Uterus (tissue), 4 donors: ENCODE measurements around the gene LMOD3. TPM values are rescaled to one million over a fixed set of nuclear protein-coding genes. Genes with fewer than 3 reads are reported as not detected.

Experiments
- DNase-seq, 2 donors: peaks; one replicate each; pipeline ENCODE4 v3.0.0-alpha.2; 2019 to 2020
- H3K27ac ChIP-seq, 2 donors: fragments of 200-600 bp; sonication (generic); 1 replicate in 1 of 2; 2 replicates in 1 of 2; pipeline ENCODE4 v1.5.1; 2016 to 2018
- H3K27me3 ChIP-seq, 2 donors: fragments of 200-600 bp; sonication (generic); one replicate each; pipeline ENCODE4 v1.5.1; 2018 to 2019; ENCODE audit warnings: control low read depth in 1 of 2
- H3K36me3 ChIP-seq, 2 donors: fragments of 200-600 bp; sonication (generic); one replicate each; pipeline ENCODE4 v1.5.1; 2019; ENCODE audit warnings: control low read depth in 1 of 2
- H3K4me1 ChIP-seq, 2 donors: fragments of 200-600 bp; sonication (generic); one replicate each; pipeline ENCODE4 v1.5.1; 2018 to 2019; ENCODE audit warnings: control low read depth in 1 of 2
- H3K4me3 ChIP-seq, 2 donors: fragments of 200-600 bp; sonication (generic); 1 replicate in 1 of 2; 2 replicates in 1 of 2; pipeline ENCODE4 v1.5.1; 2018 to 2019; ENCODE audit warnings: mild to moderate bottlenecking in 1 of 2
- H3K9me3 ChIP-seq, 2 donors: fragments of 200-600 bp; sonication (generic); one replicate each; pipeline ENCODE4 v1.5.1; 2019; ENCODE audit warnings: control low read depth in 1 of 2
- CTCF ChIP-seq, 4 experiments: fragments of 200-600 bp in 2 of 4; fragments of 450-650 bp in 2 of 4; sonication (generic) in 2 of 4; IDR thresholded peaks; one replicate each; pipeline ENCODE4 v1.5.1; 2016 to 2019; ENCODE audit warnings: antibody characterized with exemption in 4 of 4, mild to moderate bottlenecking in 2 of 4, moderate library complexity in 1 of 4
- POLR2A ChIP-seq, 2 donors: fragments of 450-650 bp; IDR thresholded peaks; one replicate each; pipeline ENCODE4 v1.6.1; 2016; ENCODE audit warnings: antibody characterized with exemption in 2 of 2, mild to moderate bottlenecking in 1 of 2, moderate library complexity in 1 of 2
- intact Hi-C: fragments of 100-400 bp; cut with DNase I; formaldehyde crosslinking; loops from one replicate; pipeline ENCODE4 v1.15.1; 2023; ENCODE audit warnings: low total_unique reads
- total RNA-seq, 4 donors: library from RNA; depleted of rRNA in 3 of 4; stranded (reverse); fragments of >200 nt in 3 of 4; gene quantifications; one replicate each; pipeline versions ENCODE4 v1.1.0 to v1.2.4, GENCODE V29; 2014 to 2023
- donor health status: DM: yes; HTN: yes; CAD: no.

LMOD3 gene
- total RNA-seq, 4 donors from 2014 or later, result 0.24 TPM; not detected in 3

GRCh38 chr3:69120879-69121464 lies 1.4 kb downstream of the LMOD3 start:
- Histone ChIP-seq H3K4me3 (no peak overlapping the region), H3K9me3 (no peaks in the 10 kb centered on the region), H3K4me1 (no peaks in the 10 kb centered on the region), H3K36me3 (no peaks in the 10 kb centered on the region), H3K27me3 (no peaks in the 10 kb centered on the region), H3K27ac (no peak overlapping the region)
- DNase-seq, result peak; percentile 48 to 72
- intact Hi-C loops, result no loop called here
- TF ChIP-seq CTCF (IDR thresholded peaks at IDR 0.05) (peak; percentile 77 to 88 (median 80)), POLR2A (IDR thresholded peaks at IDR 0.05) (no peak)

- Histone ChIP-seq H3K27ac (no peak overlapping the region), H3K4me1 (no peaks in the 10 kb centered on the region), H3K9me3 (no peaks in the 10 kb centered on the region), H3K4me3 (no peak overlapping the region), H3K27me3 (no peaks in the 10 kb centered on the region), H3K36me3 (no peaks in the 10 kb centered on the region)
- DNase-seq, result no peak
- intact Hi-C loops, result no loop called here
- TF ChIP-seq POLR2A (IDR thresholded peaks at IDR 0.05), result no peak
- TF ChIP-seq CTCF (IDR thresholded peaks at IDR 0.05), result no peak
Observed at GRCh38 chr3:69119681-69120080, 2.7 kb downstream of the LMOD3 start.

GRCh38 chr3:69119138-69119537 lies 3.3 kb downstream of the LMOD3 start:
- Histone ChIP-seq H3K27ac (no peak overlapping the region), H3K9me3 (no peaks in the 10 kb centered on the region), H3K36me3 (no peaks in the 10 kb centered on the region), H3K4me1 (no peaks in the 10 kb centered on the region), H3K27me3 (no peaks in the 10 kb centered on the region), H3K4me3 (no peak overlapping the region)
- intact Hi-C loops, result no loop called here
- DNase-seq, result no peak
- TF ChIP-seq CTCF (IDR thresholded peaks at IDR 0.05) (no peak), POLR2A (IDR thresholded peaks at IDR 0.05) (no peak)

GRCh38 chr3:69118555-69118954 lies 3.8 kb downstream of the LMOD3 start:
- intact Hi-C loops, result no loop called here
- no peak for DNase-seq
- no peaks in the 10 kb centered on the region for H3K9me3 ChIP-seq
- no peaks in the 10 kb centered on the region for H3K4me1 ChIP-seq
- no peaks in the 10 kb centered on the region for H3K27me3 ChIP-seq
- H3K4me3 ChIP-seq, result no peak overlapping the region
- TF ChIP-seq CTCF (IDR thresholded peaks at IDR 0.05) (no peak), POLR2A (IDR thresholded peaks at IDR 0.05) (no peak)
- no peak overlapping the region for H3K27ac ChIP-seq
- H3K36me3 ChIP-seq, result no peaks in the 10 kb centered on the region

- no peak for DNase-seq
- TF ChIP-seq CTCF (IDR thresholded peaks at IDR 0.05) (no peak), POLR2A (IDR thresholded peaks at IDR 0.05) (no peak)
- H3K27ac ChIP-seq, result no peak overlapping the region
- no peaks in the 10 kb centered on the region for H3K4me1 ChIP-seq
- H3K4me3 ChIP-seq, result no peak overlapping the region
- intact Hi-C loops, result no loop called here
- no peaks in the 10 kb centered on the region for H3K27me3 ChIP-seq
- H3K9me3 ChIP-seq, result no peaks in the 10 kb centered on the region
- no peaks in the 10 kb centered on the region for H3K36me3 ChIP-seq
Observed at GRCh38 chr3:69116897-69117296, 5.5 kb downstream of the LMOD3 start.
